ENCODE measurements around the gene CCBE1. TPM values are rescaled to one million over a fixed set of nuclear protein-coding genes. Genes with fewer than 3 reads are reported as not detected.

The CCBE1 gene
- total RNA-seq, 2 donors from 2014 or later: 1.00 to 2.9 TPM

- H3K36me3 Mint-ChIP-seq (ENCODE audit: low read depth): no peaks in the 10 kb centered on the region
Measured at GRCh38 chr18:59416818-59417217, 280.4 kb downstream of the CCBE1 start.

GRCh38 chr18:59414111-59414653 lies 283.0 kb downstream of the CCBE1 start:
- peaks cover 5% of the 10 kb centered on the region for H3K27me3 Mint-ChIP-seq (ENCODE audit: insufficient read depth)
- DNase-seq: no peak

More at GRCh38 chr18:59416818-59417217, 280.4 kb downstream of the CCBE1 start:
- Mint-ChIP-seq H3K4me3 (no peak overlapping the region), H3K27me3 (ENCODE audit: insufficient read depth) (peaks cover 3% of the 10 kb centered on the region), H3K4me1 (peaks cover 50% of the 10 kb centered on the region), H3K27ac (peak overlapping the region; percentile 90), H3K9me3 (peaks cover 5% of the 10 kb centered on the region)
- WGBS, 2 experiments (ENCODE audit: insufficient coverage in 1 of 2, insufficient read length in 1 of 2): 69% methylated on average over 1 of the region's 1 CpG; no CpG with 5 or more reads in 1 of the 2 experiments
- Histone ChIP-seq H3K4me1 (ENCODE audit: control insufficient read depth, insufficient read depth, low read length) (peaks cover 10% of the 10 kb centered on the region), H3K4me3 (ENCODE audit: low read length) (peak overlapping the region; percentile 7), H3K27ac (ENCODE audit: low read depth, low read length) (no peak overlapping the region), H3K36me3 (ENCODE audit: control insufficient read depth, insufficient read depth, low read length) (no peaks in the 10 kb centered on the region), H3K9me3 (ENCODE audit: control insufficient read depth, low read length) (no peaks in the 10 kb centered on the region), H3K27me3 (ENCODE audit: control insufficient read depth, insufficient read depth, low read length, poor library complexity, severe bottlenecking) (no peaks in the 10 kb centered on the region), H3K9ac (ENCODE audit: extremely low read depth, low read length, poor library complexity, severe bottlenecking) (no peak overlapping the region)
- no peak for DNase-seq
- TF ChIP-seq CTCF (conservative IDR thresholded peaks at IDR 0.05): no peak

GRCh38 chr18:59402432-59403090 lies 294.7 kb downstream of the CCBE1 start:
- no peaks in the 10 kb centered on the region for H3K9me3 Mint-ChIP-seq
- WGBS, 2 experiments (ENCODE audit: insufficient coverage in 1 of 2, insufficient read length in 1 of 2): 0 to 16% methylated on average over 6 to 13 of the region's 13 CpGs

More at GRCh38 chr18:59414111-59414653, 283.0 kb downstream of the CCBE1 start:
- H3K4me3 Mint-ChIP-seq: no peak overlapping the region
- TF ChIP-seq CTCF (conservative IDR thresholded peaks at IDR 0.05): no peak
- no peaks in the 10 kb centered on the region for H3K9me3 ChIP-seq (ENCODE audit: control insufficient read depth, low read length)
- no peak overlapping the region for H3K4me3 ChIP-seq (ENCODE audit: low read length)
- no peaks in the 10 kb centered on the region for H3K36me3 ChIP-seq (ENCODE audit: control insufficient read depth, insufficient read depth, low read length)
- H3K9me3 Mint-ChIP-seq: peaks cover 17% of the 10 kb centered on the region
- H3K36me3 Mint-ChIP-seq (ENCODE audit: low read depth): no peaks in the 10 kb centered on the region
- peaks cover 10% of the 10 kb centered on the region for H3K4me1 ChIP-seq (ENCODE audit: control insufficient read depth, insufficient read depth, low read length)
- no peaks in the 10 kb centered on the region for H3K27me3 ChIP-seq (ENCODE audit: control insufficient read depth, insufficient read depth, low read length, poor library complexity, severe bottlenecking)
- WGBS, 2 experiments (ENCODE audit: insufficient coverage in 1 of 2, insufficient read length in 1 of 2): 93 to 95% methylated on average over 5 to 8 of the region's 8 CpGs
- H3K9ac ChIP-seq (ENCODE audit: extremely low read depth, low read length, poor library complexity, severe bottlenecking): no peak overlapping the region
- no peak overlapping the region for H3K27ac Mint-ChIP-seq
- H3K4me1 Mint-ChIP-seq: peaks cover 38% of the 10 kb centered on the region
- no peak overlapping the region for H3K27ac ChIP-seq (ENCODE audit: low read depth, low read length)

More at GRCh38 chr18:59402432-59403090, 294.7 kb downstream of the CCBE1 start:
- H3K4me1 Mint-ChIP-seq: peaks cover 8% of the 10 kb centered on the region
- TF ChIP-seq CTCF (conservative IDR thresholded peaks at IDR 0.05): peak; percentile 99
- H3K27ac Mint-ChIP-seq: no peak overlapping the region
- Histone ChIP-seq H3K4me1 (ENCODE audit: control insufficient read depth, insufficient read depth, low read length) (no peaks in the 10 kb centered on the region), H3K9me3 (ENCODE audit: control insufficient read depth, low read length) (no peaks in the 10 kb centered on the region), H3K27me3 (ENCODE audit: control insufficient read depth, insufficient read depth, low read length, poor library complexity, severe bottlenecking) (no peaks in the 10 kb centered on the region), H3K4me3 (ENCODE audit: low read length) (no peak overlapping the region), H3K27ac (ENCODE audit: low read depth, low read length) (no peak overlapping the region), H3K9ac (ENCODE audit: extremely low read depth, low read length, poor library complexity, severe bottlenecking) (no peak overlapping the region), H3K36me3 (ENCODE audit: control insufficient read depth, insufficient read depth, low read length) (no peaks in the 10 kb centered on the region)
- H3K4me3 Mint-ChIP-seq: no peak overlapping the region
- DNase-seq: peak; percentile 97
- H3K27me3 Mint-ChIP-seq (ENCODE audit: insufficient read depth): no peaks in the 10 kb centered on the region
- no peaks in the 10 kb centered on the region for H3K36me3 Mint-ChIP-seq (ENCODE audit: low read depth)

Data from endodermal cell (in vitro differentiated cells).